Measurements from ENCODE around the gene RNLS. TPM values are rescaled to one million over a fixed set of nuclear protein-coding genes. Genes with fewer than 3 reads are reported as not detected.

Gene RNLS
- total and polyA plus RNA-seq, 2 of the 8 experiments (the other 6 are each of a cell fraction or from before 2014, with no cell fraction given): 7.5 to 12.7 TPM

DNA sequence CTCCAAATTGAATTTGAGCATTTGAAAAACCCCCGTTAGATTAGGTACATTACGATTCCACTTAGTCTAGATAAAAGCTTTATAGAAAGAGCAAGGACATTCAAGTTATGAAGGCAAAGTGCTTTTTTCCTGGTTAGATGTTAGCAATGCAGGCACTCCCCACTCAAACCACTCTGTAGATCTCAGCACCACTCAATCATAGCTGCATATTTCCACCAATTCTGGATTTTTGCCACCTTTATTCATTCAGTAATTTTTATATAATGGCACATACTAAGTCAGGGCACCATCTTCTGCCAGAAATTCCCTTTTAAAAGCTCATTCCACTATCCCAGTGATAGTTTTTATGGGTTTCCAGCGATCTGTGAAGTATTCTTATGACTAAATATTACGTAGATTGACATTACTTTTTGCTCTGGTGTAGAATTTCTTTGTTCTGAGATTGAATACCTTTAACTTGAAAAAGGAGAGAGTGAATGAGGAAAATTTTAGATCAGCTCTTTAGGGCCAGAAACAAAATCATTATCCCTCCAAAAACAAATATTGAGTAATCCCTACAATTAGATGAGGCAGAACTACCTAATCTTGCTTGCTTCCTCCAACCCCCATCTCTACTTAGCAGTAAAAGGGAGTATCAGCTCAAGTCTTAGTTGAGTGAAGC lies 51.6 kb downstream of the RNLS start:
- H3K36me3 ChIP-seq (ENCODE audit: control insufficient read depth in 2 of 4, insufficient read depth in 4 of 4, low read length in 3 of 4): no peaks in the 10 kb centered on the region
- H3K27me3 ChIP-seq (replicated peaks in 1 of 4; ENCODE audit: control insufficient read depth in 3 of 4, extremely low read depth in 1 of 4, insufficient read depth in 3 of 4, low read length in 3 of 4): no peaks in the 10 kb centered on the region; a peak in 1 of 7 replicates
- no peak overlapping the region for H4K8ac ChIP-seq (ENCODE audit: extremely low read depth, insufficient read depth, low read length)
- H3K27ac ChIP-seq (ENCODE audit: low read depth, low read length): no peak overlapping the region
- FAIRE-seq: no peak
- H3K23ac ChIP-seq (ENCODE audit: insufficient read length): no peak overlapping the region
- 92% methylated on average over 4 of the region's 4 CpGs; no CpG with 5 or more reads in 1 of the 2 experiments for WGBS, 2 experiments (ENCODE audit: extremely low coverage in 1 of 2, insufficient coverage in 1 of 2, insufficient read length in 1 of 2, insufficient replicate concordance in 2 of 2, low coverage in 1 of 2, low lambda C conversion rate in 2 of 2, missing lambda C conversion rate in 1 of 2)
- H3K14ac ChIP-seq (ENCODE audit: insufficient read length): no peak overlapping the region
- ChIA-PET CTCF (ENCODE audit: partially characterized antibody) (interaction anchor here (0.6 kb wide), 1 partner anchor 211 kb away, joined by 4 read pairs; no protein-coding TSS in a partner anchor), POLR2A (ENCODE audit: partially characterized antibody) (no interaction called here)
- H2BK20ac ChIP-seq (ENCODE audit: low read length): no peak overlapping the region
- H3K23me2 ChIP-seq (ENCODE audit: low read depth, low read length): no peaks in the 10 kb centered on the region
- no peaks in the 10 kb centered on the region for H3K79me1 ChIP-seq (ENCODE audit: low read depth, low read length)
- H2AK5ac ChIP-seq (ENCODE audit: low read depth, low read length): no peak overlapping the region
- H2BK5ac ChIP-seq (ENCODE audit: low read depth, low read length): no peak overlapping the region
- no peak for TF ChIP-seq SP4 (IDR thresholded peaks at IDR 0.05; ENCODE audit: low read length)
- no peak for TF ChIP-seq TCF12 (IDR thresholded peaks at IDR 0.05; ENCODE audit: low read depth, low read length)
- TF ChIP-seq CTCF (IDR thresholded peaks at IDR 0.05; ENCODE audit: control extremely low read depth in 1 of 3, insufficient read depth in 1 of 3, low read depth in 1 of 3, low read length in 3 of 3): no peak
- no peak for TF ChIP-seq BRCA1 (IDR thresholded peaks at IDR 0.05; ENCODE audit: low read depth, low read length)
- no peaks in the 10 kb centered on the region for H3K9me3 ChIP-seq (ENCODE audit: insufficient read depth in 2 of 2, low read depth in 1 of 2, low read length in 1 of 2)
- H3K56ac ChIP-seq (replicated peaks; ENCODE audit: insufficient read length, low read depth, low read length): no peak overlapping the region
- no peak overlapping the region for H3K4me3 ChIP-seq (ENCODE audit: extremely low read depth in 1 of 4, insufficient read depth in 2 of 4, low read depth in 3 of 4, low read length in 4 of 4)
- H3K9ac ChIP-seq (replicated peaks in 1 of 4; ENCODE audit: extremely low read depth in 1 of 4, low read depth in 3 of 4, low read length in 3 of 4): no peak overlapping the region
- H2AFZ ChIP-seq (ENCODE audit: low read length): no peak overlapping the region
- H3K79me2 ChIP-seq (ENCODE audit: control insufficient read depth in 1 of 2, insufficient read depth in 2 of 2, low read length in 2 of 2): no peaks in the 10 kb centered on the region
- no peak overlapping the region for H4K5ac ChIP-seq (ENCODE audit: insufficient read length, low read depth, low read length)
- no peak overlapping the region for H2BK12ac ChIP-seq (ENCODE audit: low read depth, low read length)
- no peak overlapping the region for H4K91ac ChIP-seq (replicated peaks; ENCODE audit: insufficient read length, low read length)
- no peak overlapping the region for H3K18ac ChIP-seq (ENCODE audit: extremely low read depth, low read length)
- no peak overlapping the region for H3K4ac ChIP-seq (replicated peaks; ENCODE audit: insufficient read length, low read depth, low read length)
- no peak overlapping the region for H2BK120ac ChIP-seq (replicated peaks; ENCODE audit: low read depth, low read length)
- H4K20me1 ChIP-seq (replicated peaks in 1 of 2; ENCODE audit: control insufficient read depth in 1 of 2, insufficient read depth in 2 of 2, low read length in 2 of 2): no peaks in the 10 kb centered on the region
- H2BK15ac ChIP-seq (ENCODE audit: low read length): no peak overlapping the region
- H3K4me2 ChIP-seq (ENCODE audit: insufficient read depth in 1 of 2, low read depth in 2 of 2, low read length in 2 of 2): no peak overlapping the region
- no peak for DNase-seq (ENCODE audit: low read depth in 1 of 2, low spot score in 2 of 2)
- peaks cover 0 to 3% (median 0%) of the 10 kb centered on the region in 4 experiments; a peak in 1 of 7 replicates for H3K4me1 ChIP-seq (replicated peaks in 1 of 4; ENCODE audit: control insufficient read depth in 3 of 4, insufficient read depth in 4 of 4, low read length in 3 of 4)
